Naive thymus-derived CD4-positive, alpha-beta T cell (primary cell): ENCODE data around the gene ITGA5. TPM values are rescaled to one million over a fixed set of nuclear protein-coding genes. Genes with fewer than 3 reads are reported as not detected.
A peak's percentile ranks its signal among the peaks of the same experiment; 100 is the strongest.

Source experiments
- ATAC-seq: fragments of 150-1000 bp; cut with Tn5 transposase; 2 replicates; pipeline ENCODE4 v1.10.0; 2021; ENCODE audit warnings: mild to moderate bottlenecking, moderate library complexity
- CTCF ChIA-PET: fragments of 350-600 bp; sonication (Branson Sonifier 250); formaldehyde crosslinking; loops from one replicate; lab custom pipeline; 2021; ENCODE audit warnings: antibody characterized with exemption; lab: Charles Lee
- POLR2A ChIA-PET: fragments of 350-600 bp; sonication (Branson Sonifier 250); formaldehyde crosslinking; loops from one replicate; lab custom pipeline; 2021; ENCODE audit warnings: antibody characterized with exemption, inconsistent platforms; lab: Charles Lee
- DNase-seq, 9 donors: peaks; one replicate each; pipeline versions ENCODE4 v3.0.0 to v3.0.0-alpha.2; 2020 to 2022; ENCODE audit warnings: mixed read lengths in 1 of 9
- H3K27ac ChIP-seq: one replicate; pipeline ENCODE4 v1.7.0; 2013; ENCODE audit warnings: mild to moderate bottlenecking, low read depth, low read length, moderate library complexity
- H3K27me3 ChIP-seq, 2 donors: one replicate each; pipeline ENCODE4 v1.7.0; 2013; ENCODE audit warnings: low read length in 2 of 2, mild to moderate bottlenecking in 2 of 2, moderate library complexity in 2 of 2; ENCODE audit not compliant: control insufficient read depth in 2 of 2, insufficient read depth in 2 of 2
- H3K36me3 ChIP-seq, 3 experiments: 1 replicate in 2 of 3; 2 replicates in 1 of 3; pipeline ENCODE4 v1.7.0; 2013; ENCODE audit warnings: low read length in 3 of 3, mild to moderate bottlenecking in 3 of 3, moderate library complexity in 1 of 3; ENCODE audit not compliant: insufficient read depth in 3 of 3, control insufficient read depth in 2 of 3
- H3K4me1 ChIP-seq, 2 donors: one replicate each; pipeline ENCODE4 v1.7.0; 2013; ENCODE audit warnings: low read length in 2 of 2, mild to moderate bottlenecking in 2 of 2, moderate library complexity in 1 of 2; ENCODE audit not compliant: control insufficient read depth in 2 of 2, insufficient read depth in 2 of 2
- H3K4me3 ChIP-seq: 2 replicates; pipeline ENCODE4 v1.7.0; 2013; ENCODE audit warnings: mild to moderate bottlenecking, low read length
- H3K9me3 ChIP-seq, 3 experiments: 1 replicate in 2 of 3; 2 replicates in 1 of 3; pipeline ENCODE4 v1.7.0; 2013; ENCODE audit warnings: low read length in 3 of 3; ENCODE audit not compliant: control insufficient read depth in 2 of 3
- H3K27ac Mint-ChIP-seq, 9 donors: one replicate each; pipeline ENCODE4 v1.8.0; 2020 to 2022; ENCODE audit warnings: mixed read lengths in 9 of 9, mild to moderate bottlenecking in 8 of 9, moderate library complexity in 5 of 9, inconsistent platforms in 2 of 9
- H3K27me3 Mint-ChIP-seq, 5 donors: one replicate each; pipeline ENCODE4 v1.8.0; 2021 to 2022; ENCODE audit warnings: mixed read lengths in 5 of 5, mild to moderate bottlenecking in 1 of 5
- H3K36me3 Mint-ChIP-seq, 5 donors: one replicate each; pipeline ENCODE4 v1.8.0; 2020 to 2022; ENCODE audit warnings: mixed read lengths in 5 of 5, mild to moderate bottlenecking in 3 of 5, inconsistent platforms in 1 of 5
- H3K4me1 Mint-ChIP-seq, 7 donors: one replicate each; pipeline ENCODE4 v1.8.0; 2020 to 2022; ENCODE audit warnings: mixed read lengths in 7 of 7, mild to moderate bottlenecking in 3 of 7, inconsistent platforms in 1 of 7
- H3K4me3 Mint-ChIP-seq, 10 donors: one replicate each; pipeline ENCODE4 v1.8.0; 2020 to 2022; ENCODE audit warnings: mild to moderate bottlenecking in 10 of 10, mixed read lengths in 10 of 10, moderate library complexity in 6 of 10, inconsistent platforms in 2 of 10
- H3K9me3 Mint-ChIP-seq, 11 donors: one replicate each; pipeline ENCODE4 v1.8.0; 2020 to 2022; ENCODE audit warnings: mixed read lengths in 11 of 11, mild to moderate bottlenecking in 4 of 11, inconsistent platforms in 1 of 11, moderate library complexity in 1 of 11
- intact Hi-C, 2 donors: fragments of 100-400 bp; cut with micrococcal nuclease; formaldehyde crosslinking; loops; one replicate each; pipeline ENCODE4 v1.15.1; 2023
- polyA plus RNA-seq, 2 donors: library from polyadenylated mRNA; unstranded; fragments of 300-500 nt; fragmentation: Illumina TruSeq; gene quantifications; one replicate each; pipeline ENCODE4 v1.2.3, GENCODE V29; 2021
- total RNA-seq, 6 experiments: library from RNA in 5 of 6; stranded (reverse) in 5 of 6; gene quantifications; 1 replicate in 5 of 6; 2 replicates in 1 of 6; pipeline ENCODE4 v1.2.3 and lab custom pipeline; 2021 to 2026

Gene ITGA5
- 100 to 1,000 TPM in 4 of 5 experiments, 10 to 100 TPM in 1; 73.9 to 169 (median 145) TPM for total RNA-seq
- 10 to 100 TPM; 26.5 to 82.4 TPM for polyA plus RNA-seq
- 220 reads per million, percentile 94 among the genes with 10 or more reads in this experiment for total RNA-seq (lab: John Stamatoyannopoulos, UW)

- peak within 1 kb of the TSS; percentile 86 for H3K4me3 ChIP-seq
- H3K27me3 Mint-ChIP-seq: peaks cover 0 to 24% (median 0%) of the 10 kb centered on the region in 5 donors
- peaks cover 0 to 16% (median 0%) of the 10 kb centered on the region in 3 experiments for H3K36me3 ChIP-seq
- intact Hi-C loops: loop anchor here (1.0 to 10.0 kb wide), 3 partner anchors 8 to 566 kb away; partner anchors contain the start of gene TESPA1 (in 1 of the 2)
- ChIA-PET CTCF (interaction anchor here (1.3 to 12.0 kb wide), 4 partner anchors 7 to 19 kb away, joined by 3 to 162 read pairs (median 60); no protein-coding TSS in a partner anchor), POLR2A (interaction anchor here (0.8 to 2.9 kb wide), 9 partner anchors 9 to 139 kb away, joined by 3 to 17 read pairs (median 4); partner anchors contain the start of genes CBX5 and HNRNPA1)
- H3K27ac Mint-ChIP-seq: peak within 1 kb of the TSS; percentile 87 to 100 (median 97)
- no peaks in the 10 kb centered on the region for H3K27me3 ChIP-seq
- H3K4me3 Mint-ChIP-seq: peak within 1 kb of the TSS; percentile 78 to 98 (median 94)
- no peaks in the 10 kb centered on the region for H3K9me3 Mint-ChIP-seq
- H3K4me1 Mint-ChIP-seq: peaks cover 34 to 63% (median 52%) of the 10 kb centered on the region in 7 donors
- ATAC-seq (peak; percentile 48), DNase-seq (peak in 4 of 9 donors; percentile 16 to 53 (median 28))
- peaks cover 0 to 12% (median 0%) of the 10 kb centered on the region in 5 donors for H3K36me3 Mint-ChIP-seq
- H3K27ac ChIP-seq: peak within 1 kb of the TSS; percentile 96
- peaks cover 44 to 49% of the 10 kb centered on the region in 2 donors for H3K4me1 ChIP-seq
- H3K9me3 ChIP-seq: no peaks in the 10 kb centered on the region
Measured at GRCh38 chr12:54419088-54419887, at the start of gene ITGA5. Gene ITGA5, minus strand, starts transcription at chr12:54419266. Its CDS starts 68 bp downstream, at chr12:54419198.

GRCh38 chr12:54465857-54466523 lies 46.9 kb upstream of the ITGA5 start:
- no peak for ATAC-seq

GRCh38 chr12:54463484-54463883 lies 44.4 kb upstream of the ITGA5 start:
- Mint-ChIP-seq H3K36me3 (no peaks in the 10 kb centered on the region), H3K27ac (no peak overlapping the region), H3K27me3 (peaks cover 4 to 53% (median 10%) of the 10 kb centered on the region in 5 donors), H3K4me3 (no peak overlapping the region), H3K4me1 (no peaks in the 10 kb centered on the region), H3K9me3 (no peaks in the 10 kb centered on the region)
- no peaks in the 10 kb centered on the region for H3K9me3 ChIP-seq
- no peaks in the 10 kb centered on the region for H3K36me3 ChIP-seq
- H3K27ac ChIP-seq: no peak overlapping the region
- no peaks in the 10 kb centered on the region for H3K4me1 ChIP-seq
- ChIA-PET CTCF (interaction anchor here (0.8 kb wide), 2 partner anchors 11 to 90 kb away, joined by 3 read pairs; no protein-coding TSS in a partner anchor), POLR2A (interaction anchor here (0.8 to 0.9 kb wide), 2 partner anchors 30 to 184 kb away, joined by 3 to 4 read pairs; partner anchors contain the start of genes CBX5 and HNRNPA1)
- no peak overlapping the region for H3K4me3 ChIP-seq
- H3K27me3 ChIP-seq: peaks cover 0 to 2% of the 10 kb centered on the region in 2 donors
- DNase-seq (no peak), ATAC-seq (no peak)
- intact Hi-C loops: no loop called here

More at GRCh38 chr12:54465857-54466523, 46.9 kb upstream of the ITGA5 start:
- Mint-ChIP-seq H3K36me3 (no peaks in the 10 kb centered on the region), H3K27ac (peak overlapping the region in 1 of 9 donors; percentile 49), H3K4me1 (no peaks in the 10 kb centered on the region), H3K27me3 (peaks cover 0 to 48% (median 10%) of the 10 kb centered on the region in 5 donors), H3K9me3 (no peaks in the 10 kb centered on the region), H3K4me3 (no peak overlapping the region)
- ChIA-PET POLR2A (interaction anchor here (0.7 to 1.4 kb wide), 2 partner anchors 22 to 73 kb away, joined by 3 to 4 read pairs; no protein-coding TSS in a partner anchor), CTCF (no interaction called here)
- no peak overlapping the region for H3K4me3 ChIP-seq
- H3K36me3 ChIP-seq: no peaks in the 10 kb centered on the region
- H3K4me1 ChIP-seq: no peaks in the 10 kb centered on the region
- intact Hi-C loops: no loop called here
- no peak overlapping the region for H3K27ac ChIP-seq
- H3K9me3 ChIP-seq: no peaks in the 10 kb centered on the region
- peaks cover 0 to 2% of the 10 kb centered on the region in 2 donors for H3K27me3 ChIP-seq
- no peak for DNase-seq

GRCh38 chr12:54463034-54463433 lies 44.0 kb upstream of the ITGA5 start:
- ChIA-PET CTCF (interaction anchor here (0.8 kb wide), 3 partner anchors 12 to 91 kb away, joined by 3 read pairs; no protein-coding TSS in a partner anchor), POLR2A (interaction anchor here (0.8 to 0.9 kb wide), 2 partner anchors 30 to 183 kb away, joined by 3 to 4 read pairs; partner anchors contain the start of genes CBX5 and HNRNPA1)
- Mint-ChIP-seq H3K4me1 (no peaks in the 10 kb centered on the region), H3K4me3 (no peak overlapping the region), H3K9me3 (no peaks in the 10 kb centered on the region), H3K36me3 (no peaks in the 10 kb centered on the region), H3K27me3 (peaks cover 4 to 52% (median 10%) of the 10 kb centered on the region in 5 donors), H3K27ac (no peak overlapping the region)
- H3K27me3 ChIP-seq: peaks cover 0 to 2% of the 10 kb centered on the region in 2 donors
- H3K27ac ChIP-seq: no peak overlapping the region
- no peak overlapping the region for H3K4me3 ChIP-seq
- peak; percentile 54 for ATAC-seq
- intact Hi-C loops: no loop called here
- no peaks in the 10 kb centered on the region for H3K9me3 ChIP-seq
- DNase-seq: no peak
- H3K36me3 ChIP-seq: no peaks in the 10 kb centered on the region
- H3K4me1 ChIP-seq: no peaks in the 10 kb centered on the region

- Histone ChIP-seq H3K27ac (no peak overlapping the region), H3K4me1 (no peaks in the 10 kb centered on the region), H3K4me3 (no peak overlapping the region), H3K36me3 (no peaks in the 10 kb centered on the region), H3K9me3 (no peaks in the 10 kb centered on the region), H3K27me3 (no peaks in the 10 kb centered on the region)
- Mint-ChIP-seq H3K27ac (no peak overlapping the region), H3K4me3 (no peak overlapping the region), H3K27me3 (peaks cover 4 to 63% (median 10%) of the 10 kb centered on the region in 5 donors), H3K9me3 (no peaks in the 10 kb centered on the region), H3K36me3 (no peaks in the 10 kb centered on the region), H3K4me1 (no peaks in the 10 kb centered on the region)
- DNase-seq (no peak), ATAC-seq (no peak)
- intact Hi-C loops: no loop called here
- ChIA-PET CTCF (no interaction called here), POLR2A (no interaction called here)
Measured at GRCh38 chr12:54460317-54460923, 41.4 kb upstream of the ITGA5 start.

- DNase-seq: no peak
- Mint-ChIP-seq H3K36me3 (no peaks in the 10 kb centered on the region), H3K4me3 (no peak overlapping the region), H3K27ac (no peak overlapping the region), H3K27me3 (peaks cover 4 to 69% (median 10%) of the 10 kb centered on the region in 5 donors), H3K4me1 (no peaks in the 10 kb centered on the region), H3K9me3 (no peaks in the 10 kb centered on the region)
- Histone ChIP-seq H3K4me1 (no peaks in the 10 kb centered on the region), H3K27me3 (no peaks in the 10 kb centered on the region), H3K27ac (no peak overlapping the region), H3K4me3 (no peak overlapping the region), H3K9me3 (no peaks in the 10 kb centered on the region), H3K36me3 (no peaks in the 10 kb centered on the region)
- intact Hi-C loops: no loop called here
- ATAC-seq: no peak
- POLR2A ChIA-PET: interaction anchor here (0.6 kb wide), 1 partner anchor 534 kb away, joined by 8 read pairs; no protein-coding TSS in a partner anchor
- CTCF ChIA-PET: no interaction called here
Measured at GRCh38 chr12:54459355-54459754, 40.3 kb upstream of the ITGA5 start.
